ENCODE data around the gene CPHXL.

DNA sequence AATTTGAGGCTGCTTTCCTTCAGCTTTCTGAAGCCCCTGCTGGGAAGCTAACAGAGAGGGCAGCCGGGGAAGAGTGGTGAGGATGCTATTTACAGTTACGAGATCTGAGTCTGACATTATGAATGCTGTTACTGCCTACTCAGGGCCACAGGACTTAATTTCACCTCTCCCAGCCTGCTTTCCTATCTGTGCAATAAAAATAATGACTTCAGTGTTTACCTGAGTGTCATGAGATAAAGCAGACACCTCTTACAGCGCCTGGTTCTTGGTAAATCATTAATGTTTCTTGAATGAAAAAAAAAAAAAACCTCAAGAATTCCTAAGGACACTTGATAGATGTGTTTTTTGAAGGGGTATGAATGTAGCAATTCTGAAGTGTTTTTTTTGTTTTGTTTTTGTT lies 24.2 kb upstream of the CPHXL start:
- TF ChIP-seq, protein P1, sequence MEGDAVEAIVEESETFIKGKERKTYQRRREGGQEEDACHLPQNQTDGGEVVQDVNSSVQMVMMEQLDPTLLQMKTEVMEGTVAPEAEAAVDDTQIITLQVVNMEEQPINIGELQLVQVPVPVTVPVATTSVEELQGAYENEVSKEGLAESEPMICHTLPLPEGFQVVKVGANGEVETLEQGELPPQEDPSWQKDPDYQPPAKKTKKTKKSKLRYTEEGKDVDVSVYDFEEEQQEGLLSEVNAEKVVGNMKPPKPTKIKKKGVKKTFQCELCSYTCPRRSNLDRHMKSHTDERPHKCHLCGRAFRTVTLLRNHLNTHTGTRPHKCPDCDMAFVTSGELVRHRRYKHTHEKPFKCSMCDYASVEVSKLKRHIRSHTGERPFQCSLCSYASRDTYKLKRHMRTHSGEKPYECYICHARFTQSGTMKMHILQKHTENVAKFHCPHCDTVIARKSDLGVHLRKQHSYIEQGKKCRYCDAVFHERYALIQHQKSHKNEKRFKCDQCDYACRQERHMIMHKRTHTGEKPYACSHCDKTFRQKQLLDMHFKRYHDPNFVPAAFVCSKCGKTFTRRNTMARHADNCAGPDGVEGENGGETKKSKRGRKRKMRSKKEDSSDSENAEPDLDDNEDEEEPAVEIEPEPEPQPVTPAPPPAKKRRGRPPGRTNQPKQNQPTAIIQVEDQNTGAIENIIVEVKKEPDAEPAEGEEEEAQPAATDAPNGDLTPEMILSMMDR (IDR thresholded peaks at IDR 0.05): no peak
- no peak for TF ChIP-seq POLR2A (IDR thresholded peaks at IDR 0.05)
